NT2/D1 (cell line): ENCODE data around the gene TRAM2.

Source experiments
- SUZ12 ChIP-seq: IDR thresholded peaks from 2 replicates; pipeline ENCODE4 v1.6.1; 2011; ENCODE audit not compliant: insufficient read length, insufficient read depth; ENCODE audit errors: extremely low read depth
- ZNF274 ChIP-seq: IDR thresholded peaks from 2 replicates; pipeline ENCODE4 v1.6.1; 2011; ENCODE audit warnings: mild to moderate bottlenecking, low read depth, low read length

DNA sequence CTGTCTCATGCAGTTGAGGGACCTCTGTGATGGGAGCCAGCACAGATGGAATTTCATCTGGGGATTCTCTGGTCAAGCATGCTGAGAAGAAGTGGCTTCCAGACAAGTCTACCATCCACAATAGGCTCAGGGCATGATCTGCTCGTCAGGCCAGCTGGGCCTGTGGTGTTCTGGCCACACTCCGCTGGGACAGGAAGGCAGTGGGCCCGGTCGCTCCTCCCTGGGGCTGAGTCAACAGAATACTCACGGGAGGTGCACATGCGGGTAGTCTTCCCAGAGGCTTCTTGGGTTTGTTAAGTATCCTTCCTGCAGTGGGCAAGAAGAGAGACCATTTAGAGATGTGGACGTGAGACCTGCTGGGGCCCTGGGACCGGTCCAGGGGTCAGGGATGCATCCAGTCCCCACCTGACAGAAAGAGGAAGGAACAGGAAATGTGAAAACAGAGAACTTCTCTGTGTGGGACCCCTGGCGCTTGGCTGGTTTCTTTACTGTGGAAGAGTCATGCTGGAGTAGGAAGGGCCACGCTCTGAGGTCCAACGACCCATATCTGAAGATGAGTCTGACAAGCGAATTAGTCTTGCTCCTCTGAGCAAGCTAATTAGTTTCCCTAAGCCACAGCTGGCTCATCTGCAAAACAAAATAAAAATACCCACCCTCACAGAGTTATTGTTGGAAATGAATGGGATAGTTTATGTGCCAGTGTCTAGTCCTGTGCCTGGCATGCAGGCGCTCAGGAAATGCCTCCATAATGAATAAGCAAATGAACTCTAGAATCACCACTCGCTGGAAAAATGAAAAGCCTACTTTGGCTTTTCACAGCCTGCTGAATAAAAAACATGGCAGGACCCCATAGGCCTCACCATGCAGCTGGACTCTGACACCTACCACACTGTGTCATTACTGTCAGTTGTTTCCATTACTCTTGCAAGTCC, 67.3 kb downstream of the TRAM2 start:
- TF ChIP-seq ZNF274 (no peak), SUZ12 (no peak)
